Endothelial cell of umbilical vein (primary cell): ENCODE data around the gene IFT52. TPM values are rescaled to one million over a fixed set of nuclear protein-coding genes. Genes with fewer than 3 reads are reported as not detected.

ENCODE experiments used
- BruUV-seq: library from RNA; stranded (reverse); fragments of 400-500 nt; replicated peaks from 2 replicates; lab custom pipeline; 2021; lab: Mats Ljungman, UMichigan
- CTCF ChIA-PET: fragments of 300-600, 350-600 bp; sonication (Branson Sonifier 250); formaldehyde crosslinking; loops from one replicate; lab custom pipeline; 2021; ENCODE audit warnings: antibody characterized with exemption, inconsistent platforms; lab: Charles Lee
- POLR2A ChIA-PET: fragments of 300-600, 350-600 bp; sonication (Branson Sonifier 250); formaldehyde crosslinking; loops from one replicate; lab custom pipeline; 2021; ENCODE audit warnings: antibody characterized with exemption, inconsistent platforms; lab: Charles Lee
- DNase-seq: peaks from one replicate; pipeline ENCODE4 v3.0.0-alpha.2; 2011; ENCODE audit warnings: low read depth, low spot score
- FAIRE-seq: peaks from 2 replicates; lab custom pipeline; 2011; peaks lifted over from hg19 to GRCh38; lab: Jason Lieb, UNC
- H2AFZ ChIP-seq: 2 replicates; pipeline ENCODE4 v1.6.0; 2012; ENCODE audit warnings: low read depth, low read length, control low read depth, inconsistent platforms
- H3K27ac ChIP-seq: 2 replicates; pipeline ENCODE4 v1.5.1; 2011; ENCODE audit warnings: low read depth, mild to moderate bottlenecking, control low read depth, low read length, moderate library complexity; ENCODE audit not compliant: insufficient read depth
- H3K27me3 ChIP-seq, 2 experiments: 2 replicates each; pipeline versions ENCODE4 v1.6.0 to v1.6.1; 2011; ENCODE audit warnings: low read length in 2 of 2, mixed read lengths in 1 of 2; ENCODE audit not compliant: control insufficient read depth in 2 of 2, insufficient read depth in 2 of 2
- H3K36me3 ChIP-seq, 2 experiments: 2 replicates in 1 of 2; 3 replicates in 1 of 2; pipeline ENCODE4 v1.5.1; 2011; ENCODE audit warnings: low read length in 2 of 2, mild to moderate bottlenecking in 1 of 2, moderate library complexity in 1 of 2; ENCODE audit not compliant: control insufficient read depth in 2 of 2, insufficient read depth in 2 of 2; ENCODE audit errors: extremely low read depth in 1 of 2
- H3K4me1 ChIP-seq: 3 replicates; pipeline ENCODE4 v1.5.1; 2011; ENCODE audit warnings: mild to moderate bottlenecking, low read length; ENCODE audit not compliant: control insufficient read depth, insufficient read depth; ENCODE audit errors: extremely low read depth
- H3K4me2 ChIP-seq: 2 replicates; pipeline ENCODE4 v1.6.1; 2011; ENCODE audit warnings: low read length, control low read depth, mixed read lengths; ENCODE audit not compliant: insufficient read depth
- H3K4me3 ChIP-seq, 3 experiments: fragments of 200-600 bp in 1 of 3; sonication (generic), shearing (Covaris generic) in 1 of 3; replicated peaks in 1 of 3; 2 replicates each; pipeline ENCODE4 v1.5.1; 2011 to 2016; ENCODE audit warnings: control low read depth in 3 of 3, low read length in 3 of 3, mild to moderate bottlenecking in 2 of 3, inconsistent platforms in 1 of 3, low read depth in 1 of 3, moderate library complexity in 1 of 3; ENCODE audit not compliant: insufficient read depth in 1 of 3
- H3K79me2 ChIP-seq: 2 replicates; pipeline ENCODE4 v1.6.0; 2012; ENCODE audit warnings: low read length, inconsistent platforms; ENCODE audit not compliant: control insufficient read depth, insufficient read depth
- H3K9ac ChIP-seq: replicated peaks from 2 replicates; pipeline ENCODE3; 2011; ENCODE audit warnings: low read length, control low read depth; ENCODE audit not compliant: insufficient read depth; ENCODE audit errors: extremely low read depth
- H3K9me1 ChIP-seq: replicated peaks from 3 replicates; pipeline ENCODE4 v1.6.0; 2011; ENCODE audit warnings: mild to moderate bottlenecking, low read length; ENCODE audit not compliant: control insufficient read depth, insufficient read depth; ENCODE audit errors: extremely low read depth
- H3K9me3 ChIP-seq: replicated peaks from 2 replicates; pipeline ENCODE4 v1.5.1; 2012; ENCODE audit warnings: low read length, inconsistent platforms; ENCODE audit not compliant: control insufficient read depth, insufficient read depth
- H4K20me1 ChIP-seq: replicated peaks from 2 replicates; pipeline ENCODE3; 2011; ENCODE audit warnings: mild to moderate bottlenecking, low read length; ENCODE audit not compliant: control insufficient read depth, insufficient read depth; ENCODE audit errors: extremely low read depth
- CTCF ChIP-seq, 2 donors: IDR thresholded peaks; 1 replicate in 1 of 2; 2 replicates in 1 of 2; pipeline ENCODE4 v1.5.1; 2011; ENCODE audit warnings: low read length in 2 of 2, mild to moderate bottlenecking in 2 of 2, moderate library complexity in 2 of 2, control low read depth in 1 of 2, inconsistent platforms in 1 of 2, low read depth in 1 of 2; ENCODE audit not compliant: insufficient read depth in 1 of 2; ENCODE audit errors: extremely low read depth in 1 of 2
- EZH2 ChIP-seq: IDR thresholded peaks from 2 replicates; pipeline ENCODE4 v1.6.1; 2012; ENCODE audit warnings: borderline replicate concordance, low read depth, mild to moderate bottlenecking, moderate library complexity, low read length, inconsistent platforms; ENCODE audit not compliant: severe bottlenecking
- FOS ChIP-seq: IDR thresholded peaks from 2 replicates; pipeline ENCODE4 v1.6.1; 2011; ENCODE audit warnings: mild to moderate bottlenecking, low read length, moderate library complexity, borderline replicate concordance; ENCODE audit not compliant: insufficient read depth
- GATA2 ChIP-seq: IDR thresholded peaks from 2 replicates; pipeline ENCODE4 v1.7.0; 2011; ENCODE audit warnings: low read depth, mild to moderate bottlenecking, moderate library complexity, mixed read lengths, low read length; ENCODE audit not compliant: insufficient read length, insufficient read depth
- JUN ChIP-seq: IDR thresholded peaks from 2 replicates; pipeline ENCODE4 v1.6.1; 2011; ENCODE audit warnings: borderline replicate concordance, low read depth; ENCODE audit not compliant: insufficient read length, insufficient read depth
- MAX ChIP-seq: IDR thresholded peaks from 2 replicates; pipeline ENCODE4 v1.6.1; 2011; ENCODE audit not compliant: insufficient read depth, insufficient read length
- MYC ChIP-seq: IDR thresholded peaks from one replicate; pipeline ENCODE4 v1.6.1; 2011; ENCODE audit warnings: mild to moderate bottlenecking, low read depth, low read length
- POLR2A ChIP-seq: IDR thresholded peaks from 2 replicates; pipeline ENCODE4 v1.6.1; 2012; ENCODE audit warnings: low read depth, mild to moderate bottlenecking, control low read depth, low read length
- POLR2AphosphoS5 ChIP-seq: IDR thresholded peaks from 2 replicates; pipeline ENCODE4 v1.6.1; 2012; ENCODE audit warnings: low read depth, mild to moderate bottlenecking, control low read depth, low read length, moderate library complexity; ENCODE audit not compliant: insufficient read depth
- dilution Hi-C: fragments of 300-500 bp; cut with MboI; formaldehyde crosslinking; loops from one replicate; pipeline ENCODE4 v1.15.0; 2019; ENCODE audit warnings: low sequenced_read_pairs; ENCODE audit not compliant: extremely low pct_ligation_motif_present
- intact Hi-C: fragments of 100-400 bp; cut with micrococcal nuclease; formaldehyde crosslinking; loops from one replicate; pipeline ENCODE4 v1.10.0; 2022
- polyA plus RNA-seq, 4 experiments: library from polyadenylated mRNA; depleted of rRNA in 3 of 4; stranded (reverse) in 3 of 4; unstranded in 1 of 4; fragments of >200 nt; gene quantifications; 2 replicates each; pipeline versions ENCODE4 v1.2.1 to v1.2.3, GENCODE V29; 2011 to 2012; ENCODE audit warnings: missing spikeins in 1 of 4
- total RNA-seq: library from RNA; stranded (reverse); gene quantifications from 2 replicates; pipeline ENCODE4 v1.2.3, GENCODE V29; 2021

The IFT52 gene
- total and polyA plus RNA-seq, 2 donors (not counting 3 experiments of a cell fraction or from before 2014, with no cell fraction given): 30.0 to 33.4 TPM

- BruUV-seq: no TSS peak
- H3K79me2 ChIP-seq: no peaks in the 10 kb centered on the region
- intact Hi-C loops (no loop called here), dilution Hi-C loops (no loop called here)
- no peak for TF ChIP-seq POLR2AphosphoS5
- TF ChIP-seq GATA2: no peak
- TF ChIP-seq MAX: no peak
- no peak for TF ChIP-seq FOS
- no peak for TF ChIP-seq JUN
- no peak for TF ChIP-seq EZH2
- no peak for TF ChIP-seq CTCF (IDR thresholded peaks at IDR 0.05; ENCODE audit: extremely low read depth in 1 of 2, insufficient read depth in 1 of 2, low read depth in 1 of 2, low read length in 2 of 2)
- no peak for TF ChIP-seq POLR2A
- TF ChIP-seq MYC: no peak
- no peak overlapping the region for H2AFZ ChIP-seq
- H3K4me2 ChIP-seq: no peak overlapping the region
- ChIA-PET CTCF (no interaction called here), POLR2A (no interaction called here)
- H3K4me3 ChIP-seq: no peak overlapping the region
- DNase-seq: no peak
- FAIRE-seq: no peak
- H3K36me3 ChIP-seq: no peaks in the 10 kb centered on the region
- H3K27me3 ChIP-seq: no peaks in the 10 kb centered on the region
- H3K27ac ChIP-seq: no peak overlapping the region
- no peak overlapping the region for H3K9ac ChIP-seq
- no peaks in the 10 kb centered on the region for H3K9me3 ChIP-seq
- no peaks in the 10 kb centered on the region for H4K20me1 ChIP-seq
- no peaks in the 10 kb centered on the region for H3K9me1 ChIP-seq
- H3K4me1 ChIP-seq: no peaks in the 10 kb centered on the region
Observed at GRCh38 chr20:43571771-43572170, 19.0 kb upstream of the IFT52 start.
